PC-9 (cell line): Measurements from ENCODE around the gene GYS2. TPM values are rescaled to one million over a fixed set of nuclear protein-coding genes. Genes with fewer than 3 reads are reported as not detected.

Source experiments
- BruUV-seq: library from RNA; stranded (reverse); fragments of 400-500 nt; replicated peaks from 2 replicates; lab custom pipeline; 2021; lab: Mats Ljungman, UMichigan
- CTCF ChIA-PET: fragments of 300-600 bp; sonication (Branson Sonifier 250); formaldehyde crosslinking; loops from one replicate; lab custom pipeline; 2022; ENCODE audit warnings: antibody characterized with exemption; lab: Charles Lee
- POLR2A ChIA-PET: fragments of 300-600 bp; sonication (Branson Sonifier 250); formaldehyde crosslinking; loops from one replicate; lab custom pipeline; 2022; ENCODE audit warnings: antibody characterized with exemption; ENCODE audit not compliant: unreplicated experiment; lab: Charles Lee
- DNase-seq, 2 experiments: peaks; one replicate each; pipeline versions ENCODE4 v3.0.0 to v3.0.0-alpha.2; 2015 to 2022; ENCODE audit warnings: mixed read lengths in 1 of 2
- H2AFZ ChIP-seq: fragments of 200-600 bp; sonication (generic); 2 replicates; pipeline ENCODE4 v1.8.1; 2017; ENCODE audit warnings: antibody characterized with exemption
- H3F3A ChIP-seq: fragments of 200-600 bp; sonication (generic); 2 replicates; pipeline ENCODE4 v1.8.1; 2017; ENCODE audit warnings: antibody characterized with exemption, mild to moderate bottlenecking, low read depth; ENCODE audit not compliant: insufficient read depth
- H3K27ac ChIP-seq: fragments of 200-600 bp; sonication (generic); 2 replicates; pipeline ENCODE4 v1.6.1; 2016; ENCODE audit warnings: mixed run types
- H3K27me3 ChIP-seq: fragments of 200-600 bp; sonication (generic); 2 replicates; pipeline ENCODE4 v1.6.1; 2016; ENCODE audit warnings: low read depth, mixed run types; ENCODE audit not compliant: insufficient read depth
- H3K36me3 ChIP-seq: fragments of 200-600 bp; sonication (generic); 2 replicates; pipeline ENCODE4 v1.6.1; 2016; ENCODE audit warnings: low read depth, mixed run types
- H3K4me1 ChIP-seq: fragments of 200-600 bp; sonication (generic); replicated peaks from 2 replicates; pipeline ENCODE4 v1.6.1; 2016; ENCODE audit warnings: mixed run types; ENCODE audit not compliant: insufficient read depth
- H3K4me2 ChIP-seq: fragments of 200-600 bp; sonication (generic); 2 replicates; pipeline ENCODE4 v1.6.1; 2017; ENCODE audit warnings: mixed run types
- H3K4me3 ChIP-seq: fragments of 200-600 bp; sonication (generic); 2 replicates; pipeline ENCODE4 v1.6.1; 2016; ENCODE audit warnings: mixed run types
- H3K79me2 ChIP-seq: fragments of 200-600 bp; sonication (generic); 2 replicates; pipeline ENCODE4 v1.6.1; 2017; ENCODE audit warnings: low read depth, mixed run types
- H3K9me2 ChIP-seq: fragments of 200-600 bp; sonication (generic); 2 replicates; pipeline ENCODE4 v1.8.1; 2017; ENCODE audit warnings: mild to moderate bottlenecking; ENCODE audit not compliant: insufficient read depth
- H3K9me3 ChIP-seq: fragments of 200-600 bp; sonication (generic); 2 replicates; pipeline ENCODE4 v1.8.1; 2016; ENCODE audit warnings: low read depth; ENCODE audit not compliant: insufficient read depth
- H4K20me1 ChIP-seq: fragments of 200-600 bp; sonication (generic); 2 replicates; pipeline ENCODE4 v1.8.1; 2017; ENCODE audit not compliant: insufficient read depth
- CTCF ChIP-seq: fragments of 200-600 bp; sonication (generic); conservative IDR thresholded peaks from 2 replicates; pipeline ENCODE4 v1.6.1; 2017; ENCODE audit warnings: mixed run types, antibody characterized with exemption, mild to moderate bottlenecking, moderate library complexity
- EZH2 ChIP-seq: fragments of 200-600 bp; sonication (generic); IDR thresholded peaks from 2 replicates; pipeline ENCODE4 v1.8.0; 2017; ENCODE audit warnings: antibody characterized with exemption, low read depth
- intact Hi-C: fragments of 100-400 bp; cut with micrococcal nuclease; formaldehyde crosslinking; loops from one replicate; pipeline ENCODE4 v1.10.0; 2022; ENCODE audit not compliant: unreplicated experiment
- total RNA-seq: library from RNA; stranded (reverse); gene quantifications from 2 replicates; pipeline ENCODE4 v1.2.3, GENCODE V29; 2021

The GYS2 gene
- total RNA-seq, 1 experiment from 2014 or later, result not detected

GRCh38 chr12:21500786-21501257 is 103.8 kb downstream of the GYS2 start:
- CTCF ChIA-PET, result no interaction called here
- H3F3A ChIP-seq, result peaks cover 9% of the 10 kb centered on the region; the same call in 1 of the 2 replicates
- peaks cover 28% of the 10 kb centered on the region for H3K4me1 ChIP-seq
- peak overlapping the region; percentile 91 for H3K4me2 ChIP-seq
- no peaks in the 10 kb centered on the region; the same call in 1 of the 2 replicates for H4K20me1 ChIP-seq
- H3K79me2 ChIP-seq, result peaks cover 56% of the 10 kb centered on the region
- intact Hi-C loops, result loop anchor here (2.0 kb wide), 2 partner anchors 64 to 156 kb away; partner anchors contain the start of genes LDHB and PYROXD1
- no peaks in the 10 kb centered on the region for H3K9me3 ChIP-seq
- no peaks in the 10 kb centered on the region for H3K27me3 ChIP-seq
- no peak for DNase-seq
- 0 out of 2 replicates have a peak overlapping the region, but pooled peaks have one; percentile 31 for H3K27ac ChIP-seq
- BruUV-seq, result TSS peak; percentile 56
- H3K4me3 ChIP-seq, result peak overlapping the region; percentile 93
- POLR2A ChIA-PET, result interaction anchor here (0.6 to 0.7 kb wide), 2 partner anchors 126 to 278 kb away, joined by 3 to 4 read pairs; no protein-coding TSS in a partner anchor
- peak overlapping the region; percentile 85 for H2AFZ ChIP-seq
- no peaks in the 10 kb centered on the region for H3K9me2 ChIP-seq
- H3K36me3 ChIP-seq, result no peaks in the 10 kb centered on the region
- no peak for TF ChIP-seq EZH2
- no peak for TF ChIP-seq CTCF

GRCh38 chr12:21499765-21500164 is 104.9 kb downstream of the GYS2 start:
- POLR2A ChIA-PET, result no interaction called here
- H3K4me2 ChIP-seq, result peak overlapping the region; percentile 91; the same call in 1 of the 2 replicates
- no peak overlapping the region for H2AFZ ChIP-seq
- BruUV-seq, result no TSS peak
- no peak overlapping the region; the same call in 1 of the 2 replicates for H3K4me3 ChIP-seq
- CTCF ChIA-PET, result interaction anchor here (0.6 kb wide), 1 partner anchor 1477 kb away, joined by 3 read pairs; no protein-coding TSS in a partner anchor
- no peak for DNase-seq
- H3K36me3 ChIP-seq, result no peaks in the 10 kb centered on the region
- H3F3A ChIP-seq, result peaks cover 9% of the 10 kb centered on the region; the same call in 1 of the 2 replicates
- intact Hi-C loops, result loop anchor here (2.0 kb wide), 2 partner anchors 63 to 157 kb away; partner anchors contain the start of genes LDHB and PYROXD1
- H3K79me2 ChIP-seq, result peaks cover 45% of the 10 kb centered on the region
- no peaks in the 10 kb centered on the region for H3K27me3 ChIP-seq
- no peaks in the 10 kb centered on the region for H3K9me3 ChIP-seq
- peaks cover 28% of the 10 kb centered on the region for H3K4me1 ChIP-seq
- H3K9me2 ChIP-seq, result no peaks in the 10 kb centered on the region
- H3K27ac ChIP-seq, result no peak overlapping the region
- TF ChIP-seq EZH2 (no peak), CTCF (no peak)
- H4K20me1 ChIP-seq, result no peaks in the 10 kb centered on the region; the same call in 1 of the 2 replicates

Other genes starting within 250 kb of the GYS2 start
- not detected in 2 replicates for gene IAPP, start 231.9 kb downstream of the GYS2 start, total RNA-seq
- gene PYROXD1, start 167.2 kb downstream of the GYS2 start, total RNA-seq, result 18.6 and 21.3 TPM in 2 replicates
- gene RECQL, start 103.2 kb downstream of the GYS2 start, total RNA-seq, result 33.1 and 34.5 TPM in 2 replicates
- gene GOLT1B, start 103.1 kb downstream of the GYS2 start, total RNA-seq, result 38.0 and 39.0 TPM in 2 replicates
- gene SPX, start 78.6 kb downstream of the GYS2 start, total RNA-seq, result 0.39 TPM in 1 of 2 replicates, not detected in the other
- gene LDHB, start 53.0 kb upstream of the GYS2 start, total RNA-seq, result 994 and 1,055 TPM in 2 replicates
- not detected in 2 replicates for gene KCNJ8, start 169.9 kb upstream of the GYS2 start, total RNA-seq